GM12874 (cell line): ENCODE measurements around the gene PHAF1.

Experiments
- TF ChIP-seq, protein P1 (sequence below): IDR thresholded peaks from 2 replicates; pipeline ENCODE4 v1.5.1; 2011; ENCODE audit warnings: low read depth, mild to moderate bottlenecking, control low read depth, low read length, moderate library complexity; ENCODE audit not compliant: insufficient read depth

The PHAF1 gene

GRCh38 chr16:67173323-67173722 lies 63.6 kb downstream of the PHAF1 start:
- TF ChIP-seq, protein P1, sequence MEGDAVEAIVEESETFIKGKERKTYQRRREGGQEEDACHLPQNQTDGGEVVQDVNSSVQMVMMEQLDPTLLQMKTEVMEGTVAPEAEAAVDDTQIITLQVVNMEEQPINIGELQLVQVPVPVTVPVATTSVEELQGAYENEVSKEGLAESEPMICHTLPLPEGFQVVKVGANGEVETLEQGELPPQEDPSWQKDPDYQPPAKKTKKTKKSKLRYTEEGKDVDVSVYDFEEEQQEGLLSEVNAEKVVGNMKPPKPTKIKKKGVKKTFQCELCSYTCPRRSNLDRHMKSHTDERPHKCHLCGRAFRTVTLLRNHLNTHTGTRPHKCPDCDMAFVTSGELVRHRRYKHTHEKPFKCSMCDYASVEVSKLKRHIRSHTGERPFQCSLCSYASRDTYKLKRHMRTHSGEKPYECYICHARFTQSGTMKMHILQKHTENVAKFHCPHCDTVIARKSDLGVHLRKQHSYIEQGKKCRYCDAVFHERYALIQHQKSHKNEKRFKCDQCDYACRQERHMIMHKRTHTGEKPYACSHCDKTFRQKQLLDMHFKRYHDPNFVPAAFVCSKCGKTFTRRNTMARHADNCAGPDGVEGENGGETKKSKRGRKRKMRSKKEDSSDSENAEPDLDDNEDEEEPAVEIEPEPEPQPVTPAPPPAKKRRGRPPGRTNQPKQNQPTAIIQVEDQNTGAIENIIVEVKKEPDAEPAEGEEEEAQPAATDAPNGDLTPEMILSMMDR: no peak

DNA sequence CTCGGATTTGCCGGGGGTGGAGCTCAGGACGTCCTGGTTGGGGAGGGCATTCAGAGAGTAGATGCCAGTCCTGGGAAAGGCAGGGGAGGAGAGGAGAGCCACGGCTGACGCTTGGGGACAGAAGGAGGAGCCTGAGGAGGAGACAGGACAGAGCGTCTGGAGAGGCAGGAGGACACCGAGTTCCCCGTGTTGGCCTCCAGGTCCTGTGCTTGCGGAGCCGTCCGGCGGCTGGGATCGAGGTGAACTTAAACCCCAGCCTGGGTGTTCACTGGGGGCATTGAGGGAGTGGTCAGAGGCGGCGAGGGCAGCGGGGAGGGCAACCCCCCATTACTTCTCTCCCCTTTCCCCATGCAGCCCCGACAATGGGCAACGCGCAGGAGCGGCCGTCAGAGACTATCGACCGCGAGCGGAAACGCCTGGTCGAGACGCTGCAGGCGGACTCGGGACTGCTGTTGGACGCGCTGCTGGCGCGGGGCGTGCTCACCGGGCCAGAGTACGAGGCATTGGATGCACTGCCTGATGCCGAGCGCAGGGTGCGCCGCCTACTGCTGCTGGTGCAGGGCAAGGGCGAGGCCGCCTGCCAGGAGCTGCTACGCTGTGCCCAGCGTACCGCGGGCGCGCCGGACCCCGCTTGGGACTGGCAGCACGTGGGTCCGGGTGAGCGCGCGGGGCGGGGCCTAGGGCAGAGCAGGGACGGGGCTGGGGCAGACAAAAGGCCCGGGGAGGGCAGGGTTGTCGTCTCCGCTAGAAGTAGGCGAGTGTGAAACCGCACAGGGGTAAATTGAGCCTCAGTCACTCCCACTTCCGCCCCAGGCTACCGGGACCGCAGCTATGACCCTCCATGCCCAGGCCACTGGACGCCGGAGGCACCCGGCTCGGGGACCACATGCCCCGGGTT lies 64.3 kb downstream of the PHAF1 start:
- TF ChIP-seq, protein P1: 0 out of 2 replicates have a peak, but pooled peaks have one; percentile 26

DNA sequence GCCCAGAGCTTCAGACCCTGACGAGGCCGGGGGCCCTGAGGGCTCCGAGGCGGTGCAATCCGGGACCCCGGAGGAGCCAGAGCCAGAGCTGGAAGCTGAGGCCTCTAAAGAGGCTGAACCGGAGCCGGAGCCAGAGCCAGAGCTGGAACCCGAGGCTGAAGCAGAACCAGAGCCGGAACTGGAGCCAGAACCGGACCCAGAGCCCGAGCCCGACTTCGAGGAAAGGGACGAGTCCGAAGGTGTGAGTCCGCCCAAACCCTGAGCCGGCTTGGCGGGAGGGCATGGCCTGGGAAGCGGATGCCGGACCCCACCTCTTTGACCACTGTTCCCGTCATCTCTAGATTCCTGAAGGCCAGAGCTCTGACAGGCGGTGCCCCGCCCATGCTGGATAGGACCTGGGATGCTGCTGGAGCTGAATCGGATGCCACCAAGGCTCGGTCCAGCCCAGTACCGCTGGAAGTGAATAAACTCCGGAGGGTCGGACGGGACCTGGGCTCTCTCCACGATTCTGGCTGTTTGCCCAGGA lies 65.0 kb downstream of the PHAF1 start:
- TF ChIP-seq, protein P1: no peak

GRCh38 chr16:67176662-67177061 lies 66.9 kb downstream of the PHAF1 start:
- TF ChIP-seq, protein P1: no peak

GRCh38 chr16:67177743-67178699 lies 68.3 kb downstream of the PHAF1 start:
- TF ChIP-seq, protein P1: no peak

DNA sequence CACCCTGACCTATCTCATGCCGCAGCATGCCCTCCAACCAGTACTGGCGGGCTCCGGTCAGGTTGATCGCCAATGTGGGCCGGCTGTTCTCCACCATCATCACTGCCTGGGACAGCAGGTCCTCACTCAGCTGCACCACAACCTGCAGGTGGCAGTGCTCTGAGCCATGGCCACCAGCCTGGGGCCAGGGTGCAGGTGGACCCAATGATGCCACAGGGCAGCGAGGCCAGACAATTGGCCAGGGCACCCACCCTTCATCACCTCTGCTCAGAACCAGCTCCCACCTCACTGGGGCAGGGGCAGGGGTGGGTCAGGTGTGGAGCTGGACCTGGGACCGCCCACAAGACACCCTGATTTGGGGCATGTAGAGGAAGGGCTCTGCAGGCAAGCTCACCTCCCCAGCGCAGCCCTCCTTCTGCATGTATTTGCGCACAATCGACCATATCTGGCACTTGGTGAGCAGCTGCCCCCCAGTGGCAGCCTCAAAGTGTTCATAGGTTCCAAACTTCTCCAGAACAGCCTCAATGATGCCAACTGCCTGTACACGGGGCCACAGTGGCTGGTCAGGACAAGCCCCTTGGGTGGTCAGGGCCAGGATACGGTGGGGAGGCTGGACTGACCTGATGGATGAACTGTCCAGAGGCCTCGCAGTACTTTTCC lies 69.8 kb downstream of the PHAF1 start:
- TF ChIP-seq, protein P1: peak; percentile 32
